ENCODE results near the gene WDFY2. TPM values are rescaled to one million over a fixed set of nuclear protein-coding genes. Genes with fewer than 3 reads are reported as not detected.
A peak's percentile ranks its signal among the peaks of the same experiment; 100 is the strongest.

The WDFY2 gene
- total and polyA plus RNA-seq, 2 of the 13 experiments (the other 11 are each of a cell fraction or from before 2014, with no cell fraction given) = 22.6 to 27.0 TPM

GRCh38 chr13:51803422-51804294 lies 219.4 kb downstream of the WDFY2 start, which contains the start of gene DHRS12 (continued):
- TF ChIP-seq TFDP1 (CRISPR knock-in tag; IDR thresholded peaks at IDR 0.05; ENCODE audit: borderline replicate concordance) = peak; percentile 84; the same call in 1 of the 2 replicates
- TF ChIP-seq MEF2D (CRISPR knock-in tag; IDR thresholded peaks at IDR 0.05) = peak; percentile 39; the same call in 1 of the 2 replicates
- no peak for TF ChIP-seq ZNF225 (CRISPR knock-in tag; IDR thresholded peaks at IDR 0.05)
- TF ChIP-seq KDM3A (CRISPR knock-in tag; IDR thresholded peaks at IDR 0.05; ENCODE audit: low read depth) = no peak
- no peak for TF ChIP-seq SMAD3 (CRISPR knock-in tag; IDR thresholded peaks at IDR 0.05)
- no peak for TF ChIP-seq ZNF775 (CRISPR knock-in tag; IDR thresholded peaks at IDR 0.05; ENCODE audit: borderline replicate concordance)
- TF ChIP-seq CHD2 (IDR thresholded peaks at IDR 0.05; ENCODE audit: low read depth, low read length) = no peak
- TF ChIP-seq ZNF644 (CRISPR knock-in tag; IDR thresholded peaks at IDR 0.05; ENCODE audit: low read depth) = no peak
- TF ChIP-seq SOX13 (IDR thresholded peaks at IDR 0.05) = no peak
- TF ChIP-seq SOX13 (CRISPR knock-in tag; conservative IDR thresholded peaks at IDR 0.05 in 1 of 2, IDR thresholded peaks at IDR 0.05 in 1 of 2) = peak in 1 of 2 experiments; percentile 42; a peak in 1 of 4 replicates
- no peak for TF ChIP-seq MIER2 (CRISPR knock-in tag; IDR thresholded peaks at IDR 0.05)
- no peak for TF ChIP-seq ZNF562 (CRISPR knock-in tag; IDR thresholded peaks at IDR 0.05; ENCODE audit: borderline replicate concordance)
- no peak for TF ChIP-seq ZNF513 (CRISPR knock-in tag; conservative IDR thresholded peaks at IDR 0.05)
- no peak for TF ChIP-seq E2F2 (CRISPR knock-in tag; IDR thresholded peaks at IDR 0.05; ENCODE audit: borderline replicate concordance)
- peak; percentile 76 for TF ChIP-seq PHF8 (CRISPR knock-in tag; IDR thresholded peaks at IDR 0.05)
- no peak for TF ChIP-seq ZNF543 (CRISPR knock-in tag; IDR thresholded peaks at IDR 0.05)
- no peak for TF ChIP-seq ZXDC (CRISPR knock-in tag; IDR thresholded peaks at IDR 0.05)
- TF ChIP-seq KLF11 (CRISPR knock-in tag; IDR thresholded peaks at IDR 0.05) = no peak
- no peak for TF ChIP-seq ZFP62 (CRISPR knock-in tag; IDR thresholded peaks at IDR 0.05)
- no peak; the same call in 1 of the 2 replicates for TF ChIP-seq FOXC1 (CRISPR knock-in tag; IDR thresholded peaks at IDR 0.05; ENCODE audit: borderline replicate concordance)
- no peak for TF ChIP-seq SRSF4 (IDR thresholded peaks at IDR 0.05; ENCODE audit: low read depth, low read length, poor library complexity, severe bottlenecking)
- TF ChIP-seq ZNF766 (CRISPR knock-in tag; IDR thresholded peaks at IDR 0.05; ENCODE audit: borderline replicate concordance) = 0 out of 2 replicates have a peak, but pooled peaks have one; percentile 80
- no peak for TF ChIP-seq NONO (IDR thresholded peaks at IDR 0.05)
- peak; percentile 87 for TF ChIP-seq NONO (CRISPR knock-in tag; conservative IDR thresholded peaks at IDR 0.05)
- TF ChIP-seq ZMYM3 (CRISPR knock-in tag; IDR thresholded peaks at IDR 0.05) = 0 out of 2 replicates have a peak, but pooled peaks have one; percentile 11

Measured in HepG2 (cell line).